Cardiac muscle cell (in vitro differentiated cells and primary cell): ENCODE data around the gene PLAA. TPM values are rescaled to one million over a fixed set of nuclear protein-coding genes. Genes with fewer than 3 reads are reported as not detected.

ENCODE experiments used
- DNase-seq, 2 donors: peaks; one replicate each; pipeline versions ENCODE4 v3.0.0 to v3.0.0-alpha.2; 2010 to 2017; ENCODE audit warnings: low read depth in 1 of 2, low spot score in 1 of 2
- H3K27ac ChIP-seq: fragments of 200-600 bp; sonication (generic); 2 replicates; pipeline ENCODE4 v1.5.1; 2016
- H3K27me3 ChIP-seq: fragments of 200-600 bp; sonication (generic); 2 replicates; pipeline ENCODE4 v1.6.0; 2016; ENCODE audit warnings: control low read depth
- H3K36me3 ChIP-seq: fragments of 200-600 bp; sonication (generic); 2 replicates; pipeline ENCODE4 v1.5.1; 2016; ENCODE audit warnings: control low read depth
- H3K4me1 ChIP-seq: fragments of 200-600 bp; sonication (generic); 2 replicates; pipeline ENCODE4 v1.8.1; 2017; ENCODE audit warnings: low read depth, mild to moderate bottlenecking, mixed run types
- H3K4me3 ChIP-seq: fragments of 200-600 bp; sonication (generic); 2 replicates; pipeline ENCODE4 v1.5.1; 2016; ENCODE audit warnings: mild to moderate bottlenecking
- H3K9me3 ChIP-seq: fragments of 200-600 bp; sonication (generic); 2 replicates; pipeline ENCODE4 v1.5.1; 2017; ENCODE audit warnings: low read depth, mild to moderate bottlenecking, control low read depth
- CTCF ChIP-seq: IDR thresholded peaks from 2 replicates; pipeline ENCODE4 v1.5.1; 2012; ENCODE audit warnings: low read depth, mild to moderate bottlenecking, low read length
- polyA plus RNA-seq: library from polyadenylated mRNA; unstranded; fragments of >200 nt; fragmentation: Nextera tagmentation; extraction: Ambion mirVana; gene quantifications from 2 replicates; pipeline ENCODE4 v1.2.1, GENCODE V29; 2016
- total RNA-seq: library from RNA; depleted of rRNA; stranded (reverse); fragments of >200 nt; gene quantifications from 2 replicates; pipeline ENCODE4 v1.2.3, GENCODE V29; 2016

The PLAA gene
- total and polyA plus RNA-seq, 2 experiments from 2014 or later: 30.9 to 32.6 TPM

DNA sequence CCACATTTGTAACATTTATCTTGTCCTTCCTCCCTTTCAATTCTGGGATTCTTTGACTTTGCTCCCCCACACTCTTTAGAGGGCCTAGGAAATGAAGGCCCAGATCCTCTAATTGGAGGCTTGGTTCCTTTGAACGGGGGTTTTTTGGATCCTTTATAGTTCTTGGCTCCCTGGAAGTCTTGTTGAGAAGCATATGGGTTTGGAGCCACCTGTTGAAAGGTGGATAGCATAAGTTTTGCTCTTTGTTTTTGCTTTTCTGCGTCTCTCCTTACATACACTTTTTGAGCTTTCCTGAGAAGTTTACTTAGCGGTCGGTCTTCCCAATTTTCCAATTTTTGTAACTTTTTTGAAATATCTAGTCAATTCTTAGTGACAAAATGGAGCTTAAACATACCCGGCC, 26.9 kb upstream of the PLAA start:
- no peaks in the 10 kb centered on the region for H3K9me3 ChIP-seq
- H3K27me3 ChIP-seq: no peaks in the 10 kb centered on the region
- peaks cover 6% of the 10 kb centered on the region for H3K36me3 ChIP-seq
- no peak overlapping the region for H3K4me3 ChIP-seq
- DNase-seq: no peak
- H3K4me1 ChIP-seq: no peaks in the 10 kb centered on the region
- H3K27ac ChIP-seq: no peak overlapping the region
- TF ChIP-seq CTCF: no peak

DNA sequence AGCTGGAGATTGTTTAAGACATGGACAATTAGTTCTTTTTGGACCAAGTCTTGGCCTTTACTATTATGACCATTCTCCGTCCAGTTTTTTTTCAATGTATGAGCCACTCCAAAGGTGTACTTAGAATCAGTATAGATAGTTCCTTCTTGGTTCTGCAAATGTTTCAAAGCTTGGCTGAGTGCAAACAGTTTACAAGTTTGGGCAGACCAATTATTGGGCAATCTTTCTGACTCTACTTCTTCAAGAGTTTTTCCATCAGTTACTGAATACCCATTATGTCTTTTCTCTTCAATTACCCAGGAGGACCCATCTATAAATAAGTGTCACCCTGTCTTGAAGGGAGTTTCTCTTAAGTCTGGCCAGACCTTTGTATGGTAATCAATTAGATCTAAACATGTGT, 24.7 kb upstream of the PLAA start:
- no peak for DNase-seq
- no peak for TF ChIP-seq CTCF
- no peaks in the 10 kb centered on the region for H3K4me1 ChIP-seq
- H3K27me3 ChIP-seq: no peaks in the 10 kb centered on the region
- no peak overlapping the region for H3K27ac ChIP-seq
- no peaks in the 10 kb centered on the region for H3K36me3 ChIP-seq
- no peaks in the 10 kb centered on the region for H3K9me3 ChIP-seq
- no peak overlapping the region for H3K4me3 ChIP-seq

GRCh38 chr9:26956860-26957233, 9.8 kb upstream of the PLAA start:
- no peak for TF ChIP-seq CTCF
- Histone ChIP-seq H3K9me3 (no peaks in the 10 kb centered on the region), H3K4me3 (peak overlapping the region; percentile 60), H3K4me1 (peaks cover 12% of the 10 kb centered on the region), H3K27me3 (no peaks in the 10 kb centered on the region), H3K36me3 (no peaks in the 10 kb centered on the region), H3K27ac (peak overlapping the region; percentile 95)
- DNase-seq: no peak

DNA sequence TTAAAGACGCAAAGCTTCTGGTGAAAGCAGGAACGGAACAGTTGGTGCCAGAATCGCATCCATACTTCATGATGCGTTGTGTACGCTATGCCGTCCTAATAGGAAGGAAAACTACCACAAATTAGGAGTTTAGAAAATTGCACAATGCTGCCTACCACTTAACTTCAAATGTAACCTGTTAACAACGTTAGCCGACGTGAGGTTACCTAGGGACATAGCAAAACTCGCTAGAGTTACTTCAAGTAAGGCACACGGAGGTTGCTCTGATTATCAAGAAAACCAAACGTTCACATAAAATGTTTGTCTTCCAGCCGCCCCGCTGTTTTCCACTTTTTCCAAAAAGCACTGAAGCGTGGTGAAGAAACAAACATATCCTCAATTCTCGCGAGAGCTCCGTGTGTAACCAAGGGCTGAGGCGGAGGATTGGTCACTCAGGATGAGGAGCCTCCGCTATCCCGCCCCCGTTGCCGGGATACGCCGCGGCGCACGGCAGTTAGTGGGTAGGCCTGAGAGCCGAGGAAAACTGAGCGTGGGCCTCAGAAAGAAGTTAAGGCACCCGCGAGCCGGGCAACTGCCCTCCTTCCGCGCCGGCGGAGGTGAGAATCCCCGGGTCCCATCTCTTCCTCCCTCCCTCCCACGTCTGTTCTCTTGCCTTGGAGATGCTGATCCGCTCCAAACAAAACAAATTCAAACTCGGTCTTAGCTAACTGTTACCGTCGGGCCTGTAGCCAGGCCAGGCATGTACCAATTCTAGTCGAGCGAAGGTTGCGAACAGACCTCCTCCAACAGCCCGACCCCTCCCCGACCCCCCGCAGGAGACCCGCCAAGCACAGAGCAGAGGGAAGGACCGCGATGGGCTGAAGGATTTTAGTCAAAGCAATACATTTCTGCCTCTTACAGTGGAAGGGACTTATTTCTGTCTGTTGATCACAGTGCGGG, 9.1 kb upstream of the PLAA start, which contains the start of gene IFT74:
IFT74 (plus strand) TSS at position 492 of the 939 bp plus-strand sequence. CDS start 5,556 bp downstream, outside the sequence.
- no peak for TF ChIP-seq CTCF

DNA sequence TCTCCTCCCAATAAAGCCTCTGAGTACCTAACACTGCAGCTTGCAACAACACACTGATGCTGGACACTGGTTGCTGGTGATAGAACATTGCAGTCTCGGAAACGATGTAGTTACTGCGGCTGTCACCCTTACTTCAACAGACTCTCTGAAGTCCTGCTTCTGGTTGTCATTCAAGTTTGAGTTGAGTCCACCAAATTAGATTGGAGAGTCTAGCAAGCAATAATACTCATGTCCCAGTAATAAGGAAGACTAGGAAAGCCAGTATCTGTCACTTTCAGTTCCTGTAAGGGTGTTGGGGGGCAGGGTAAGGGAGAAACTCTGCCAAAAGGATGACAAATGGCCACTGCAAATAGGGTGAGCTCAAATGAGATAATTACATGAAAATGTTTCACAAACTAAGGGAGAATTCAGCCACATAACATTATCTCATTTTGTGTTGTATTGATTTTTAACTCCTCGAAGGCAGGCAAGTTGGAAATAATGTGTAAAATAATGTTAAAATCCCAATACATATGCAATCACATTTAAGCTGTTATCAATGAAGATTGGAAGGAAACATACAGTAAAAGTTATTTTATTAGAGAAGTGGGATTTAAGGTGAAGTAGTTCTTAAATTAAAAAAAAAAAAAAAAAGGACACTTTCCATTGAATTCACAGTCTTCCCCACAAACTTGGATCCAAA, 8.3 kb upstream of the PLAA start:
- Histone ChIP-seq H3K9me3 (no peaks in the 10 kb centered on the region), H3K4me1 (peaks cover 12% of the 10 kb centered on the region), H3K27ac (peak overlapping the region; percentile 95), H3K36me3 (no peaks in the 10 kb centered on the region), H3K4me3 (peak overlapping the region; percentile 60), H3K27me3 (no peaks in the 10 kb centered on the region)
- peak in 1 of 2 donors; percentile 35 for DNase-seq
- TF ChIP-seq CTCF: no peak

More for the DNA sequence above, 9.1 kb upstream of the PLAA start, which contains the start of gene IFT74:
- DNase-seq: peak; percentile 99
- Histone ChIP-seq H3K27me3 (no peaks in the 10 kb centered on the region), H3K36me3 (no peaks in the 10 kb centered on the region), H3K4me1 (peaks cover 12% of the 10 kb centered on the region), H3K27ac (peak within 1 kb of the TSS; percentile 95), H3K4me3 (peak within 1 kb of the TSS; percentile 60), H3K9me3 (no peaks in the 10 kb centered on the region)
